HepG2 (cell line): ENCODE data around the gene SLC23A2. TPM values are rescaled to one million over a fixed set of nuclear protein-coding genes. Genes with fewer than 3 reads are reported as not detected.

Source experiments
- ARID4A ChIP-seq: sonication (generic); formaldehyde crosslinking; IDR thresholded peaks from 2 replicates; pipeline ENCODE4 v1.5.0; 2020; ENCODE audit warnings: mild to moderate bottlenecking, missing genetic modification reagents, borderline replicate concordance
- DDIT3 ChIP-seq: sonication (generic); formaldehyde crosslinking; IDR thresholded peaks from 2 replicates; pipeline ENCODE4 v1.4.0; 2020; ENCODE audit warnings: mild to moderate bottlenecking, missing genetic modification reagents
- DPF2 ChIP-seq: sonication (generic); formaldehyde crosslinking; IDR thresholded peaks from 2 replicates; pipeline ENCODE4 v1.4.0; 2020; ENCODE audit warnings: mild to moderate bottlenecking, low read depth, missing genetic modification reagents, borderline replicate concordance
- GTF2F1 ChIP-seq: fragments of 150-350 bp; IDR thresholded peaks from 2 replicates; pipeline ENCODE4 v1.6.1; 2014; ENCODE audit warnings: low read length
- KIAA2018 ChIP-seq: sonication (generic); formaldehyde crosslinking; IDR thresholded peaks from 2 replicates; pipeline ENCODE4 v1.5.0; 2020; ENCODE audit warnings: mild to moderate bottlenecking, missing genetic modification reagents, borderline replicate concordance
- NONO ChIP-seq, 2 experiments: fragments of 450-650 bp in 1 of 2; sonication (generic) in 1 of 2; formaldehyde crosslinking in 1 of 2; IDR thresholded peaks in 1 of 2; conservative IDR thresholded peaks in 1 of 2; 2 replicates each; pipeline versions ENCODE4 v1.6.1 to v1.8.0; 2017 to 2022; ENCODE audit warnings: mild to moderate bottlenecking in 1 of 2, missing genetic modification reagents in 1 of 2, moderate library complexity in 1 of 2
- NR2F6 ChIP-seq, 2 experiments: IDR thresholded peaks; 2 replicates each; pipeline ENCODE4 v1.6.1; 2016; ENCODE audit warnings: antibody characterized with exemption in 1 of 2, mild to moderate bottlenecking in 1 of 2
- POLR2A ChIP-seq, 2 experiments: IDR thresholded peaks; 2 replicates each; pipeline ENCODE4 v1.6.1; 2011; ENCODE audit warnings: low read depth in 2 of 2, low read length in 2 of 2, mild to moderate bottlenecking in 1 of 2, moderate library complexity in 1 of 2; ENCODE audit not compliant: insufficient read depth in 1 of 2
- PPARG ChIP-seq: conservative IDR thresholded peaks from 2 replicates; pipeline ENCODE4 v1.6.1; 2016; ENCODE audit warnings: missing biosample characterization, missing genetic modification reagents
- ZBTB25 ChIP-seq: IDR thresholded peaks from 2 replicates; pipeline ENCODE4 v1.6.1; 2018; ENCODE audit warnings: missing genetic modification reagents
- ZNF18 ChIP-seq: sonication (generic); formaldehyde crosslinking; IDR thresholded peaks from 2 replicates; pipeline ENCODE4 v1.8.0; 2022; ENCODE audit warnings: mild to moderate bottlenecking, missing genetic modification reagents; ENCODE audit not compliant: insufficient replicate concordance
- polyA plus RNA-seq, 8 experiments: library from polyadenylated mRNA; depleted of rRNA in 3 of 8; stranded (reverse) in 7 of 8; unstranded in 1 of 8; fragments of >200 nt; fragmentation: Illumina TruSeq in 4 of 8; extraction: Trizol in 4 of 8; gene quantifications; 2 replicates each; pipeline versions ENCODE4 v1.2.1 to v1.2.3, GENCODE V29; 2011 to 2016; ENCODE audit warnings: low read depth in 4 of 8, missing spikeins in 1 of 8, mixed read lengths in 1 of 8; ENCODE audit not compliant: insufficient read depth in 1 of 8
- total RNA-seq, 5 experiments: library from RNA; depleted of rRNA; stranded (reverse); fragments of >200 nt; fragmentation: Illumina TruSeq; extraction: Trizol; gene quantifications; 2 replicates each; pipeline ENCODE4 v1.2.3, GENCODE V29; 2016; ENCODE audit warnings: low read depth in 1 of 5

SLC23A2 gene
- total and polyA plus RNA-seq, 2 of the 13 experiments (the other 11 are each of a cell fraction or from before 2014, with no cell fraction given) = 42.2 to 51.2 TPM

GRCh38 chr20:4937407-4938319 lies 63.6 kb downstream of the SLC23A2 start (continued):
- TF ChIP-seq KIAA2018 (CRISPR knock-in tag) (no peak), PPARG (peak; percentile 39; the same call in 1 of the 2 replicates), ARID4A (CRISPR knock-in tag) (no peak), POLR2A (IDR thresholded peaks at IDR 0.05; ENCODE audit: insufficient read depth in 1 of 2, low read depth in 2 of 2, low read length in 2 of 2) (no peak; a peak in 1 of 4 replicates), DDIT3 (no peak), NR2F6 (IDR thresholded peaks at IDR 0.05) (no peak), NR2F6 (CRISPR knock-in tag; IDR thresholded peaks at IDR 0.05) (peak; percentile 56; the same call in 1 of the 2 replicates), ZBTB25 (CRISPR knock-in tag) (0 out of 2 replicates have a peak, but pooled peaks have one; percentile 48), ZNF18 (CRISPR knock-in tag) (peak; percentile 16), NONO (IDR thresholded peaks at IDR 0.05) (no peak), NONO (CRISPR knock-in tag; conservative IDR thresholded peaks at IDR 0.05) (no peak), GTF2F1 (no peak), DPF2 (CRISPR knock-in tag) (no peak)
